Transverse colon (tissue), 3 donors: Measurements from ENCODE around the gene LARP4B.

Experiments used
- POLR2A ChIP-seq: fragments of 450-650 bp; IDR thresholded peaks from one replicate; pipeline ENCODE4 v1.6.1; 2016; ENCODE audit warnings: antibody characterized with exemption, mild to moderate bottlenecking, moderate library complexity
- TF ChIP-seq, protein P1 (sequence below), 5 experiments: fragments of 200-600 bp in 3 of 5; fragments of 450-650 bp in 2 of 5; sonication (generic) in 3 of 5; IDR thresholded peaks; 1 replicate in 2 of 5; 2 replicates in 3 of 5; pipeline ENCODE4 v1.5.1; 2016 to 2017; ENCODE audit warnings: antibody characterized with exemption in 5 of 5, inconsistent platforms in 3 of 5, mild to moderate bottlenecking in 2 of 5, moderate library complexity in 1 of 5

DNA sequence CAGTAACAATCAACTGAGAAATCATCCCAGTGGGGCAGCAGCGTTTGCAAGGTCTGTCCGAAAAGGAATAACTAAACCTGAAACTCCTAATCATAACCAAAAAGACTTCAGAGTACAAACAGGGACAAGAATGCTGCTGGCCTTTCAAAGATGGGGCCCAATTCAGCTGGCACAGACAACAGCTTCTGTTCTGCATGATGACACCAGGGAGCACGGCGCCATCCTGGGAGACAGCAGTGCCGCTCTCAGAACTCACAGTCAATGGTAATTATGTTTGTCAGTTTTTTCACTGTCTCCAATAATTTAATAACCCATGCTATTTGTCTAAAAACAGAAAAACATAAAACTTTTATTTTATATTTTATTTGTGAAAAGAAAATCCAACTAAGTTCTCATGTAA, 90.0 kb downstream of the LARP4B start:
- TF ChIP-seq, protein P1, sequence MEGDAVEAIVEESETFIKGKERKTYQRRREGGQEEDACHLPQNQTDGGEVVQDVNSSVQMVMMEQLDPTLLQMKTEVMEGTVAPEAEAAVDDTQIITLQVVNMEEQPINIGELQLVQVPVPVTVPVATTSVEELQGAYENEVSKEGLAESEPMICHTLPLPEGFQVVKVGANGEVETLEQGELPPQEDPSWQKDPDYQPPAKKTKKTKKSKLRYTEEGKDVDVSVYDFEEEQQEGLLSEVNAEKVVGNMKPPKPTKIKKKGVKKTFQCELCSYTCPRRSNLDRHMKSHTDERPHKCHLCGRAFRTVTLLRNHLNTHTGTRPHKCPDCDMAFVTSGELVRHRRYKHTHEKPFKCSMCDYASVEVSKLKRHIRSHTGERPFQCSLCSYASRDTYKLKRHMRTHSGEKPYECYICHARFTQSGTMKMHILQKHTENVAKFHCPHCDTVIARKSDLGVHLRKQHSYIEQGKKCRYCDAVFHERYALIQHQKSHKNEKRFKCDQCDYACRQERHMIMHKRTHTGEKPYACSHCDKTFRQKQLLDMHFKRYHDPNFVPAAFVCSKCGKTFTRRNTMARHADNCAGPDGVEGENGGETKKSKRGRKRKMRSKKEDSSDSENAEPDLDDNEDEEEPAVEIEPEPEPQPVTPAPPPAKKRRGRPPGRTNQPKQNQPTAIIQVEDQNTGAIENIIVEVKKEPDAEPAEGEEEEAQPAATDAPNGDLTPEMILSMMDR (IDR thresholded peaks at IDR 0.05): no peak
- no peak for TF ChIP-seq POLR2A
